HPDE6-E6E7 (cell line): ENCODE measurements around the gene CENPV.
A peak's percentile ranks its signal among the peaks of the same experiment; 100 is the strongest.

ENCODE experiments used
- DNase-seq: peaks from one replicate; pipeline ENCODE4 v3.0.0; 2011; ENCODE audit warnings: missing footprints; ENCODE audit errors: extremely low spot score

CENPV gene

GRCh38 chr17:16361874-16362273, 8.6 kb upstream of the CENPV start:
- no peak for DNase-seq

- no peak for DNase-seq
These were observed 5.1 kb upstream of the CENPV start for GRCh38 chr17:16358394-16358793.

GRCh38 chr17:16354585-16354984, 1.3 kb upstream of the CENPV start:
- DNase-seq, result no peak

GRCh38 chr17:16352667-16353316, 477 bp downstream of the CENPV start:
- DNase-seq, result no peak

GRCh38 chr17:16352303-16352666, 984 bp downstream of the CENPV start:
- DNase-seq, result no peak

GRCh38 chr17:16351831-16352230, 1.4 kb downstream of the CENPV start:
- DNase-seq, result no peak

- DNase-seq, result no peak
These were observed 3.8 kb downstream of the CENPV start for GRCh38 chr17:16349431-16349830.

GRCh38 chr17:16348586-16348985, 4.7 kb downstream of the CENPV start:
- no peak for DNase-seq

GRCh38 chr17:16346721-16347271, 6.5 kb downstream of the CENPV start:
- DNase-seq, result no peak

GRCh38 chr17:16345565-16345964, 7.7 kb downstream of the CENPV start:
- DNase-seq, result no peak

GRCh38 chr17:16343569-16343968, 9.7 kb downstream of the CENPV start:
- no peak for DNase-seq

- DNase-seq, result no peak
These were observed 10.3 kb downstream of the CENPV start for GRCh38 chr17:16342979-16343378.

GRCh38 chr17:16339959-16340358, 13.3 kb downstream of the CENPV start:
- no peak for DNase-seq

GRCh38 chr17:16339402-16339801, 13.9 kb downstream of the CENPV start:
- DNase-seq, result no peak

- DNase-seq, result no peak
These were observed 14.9 kb downstream of the CENPV start for GRCh38 chr17:16338391-16338790.

- DNase-seq, result peak; percentile 76
These were observed 23.6 kb downstream of the CENPV start for GRCh38 chr17:16329519-16330271.

GRCh38 chr17:16328997-16329396, 24.3 kb downstream of the CENPV start:
- DNase-seq, result no peak

GRCh38 chr17:16327018-16327417, 26.3 kb downstream of the CENPV start:
- no peak for DNase-seq

GRCh38 chr17:16325964-16326363, 27.3 kb downstream of the CENPV start:
- no peak for DNase-seq

GRCh38 chr17:16322636-16323035, 30.6 kb downstream of the CENPV start:
- DNase-seq, result no peak

GRCh38 chr17:16319969-16320368, 33.3 kb downstream of the CENPV start:
- no peak for DNase-seq

GRCh38 chr17:16314859-16315258, 38.4 kb downstream of the CENPV start:
- no peak for DNase-seq

- no peak for DNase-seq
These were observed 39.1 kb downstream of the CENPV start for GRCh38 chr17:16314189-16314588.
